ENCODE data around the gene UBL7. TPM values are rescaled to one million over a fixed set of nuclear protein-coding genes. Genes with fewer than 3 reads are reported as not detected.

The UBL7 gene
- total RNA-seq, 1 donor from 2014 or later, result 22.1 TPM

DNA sequence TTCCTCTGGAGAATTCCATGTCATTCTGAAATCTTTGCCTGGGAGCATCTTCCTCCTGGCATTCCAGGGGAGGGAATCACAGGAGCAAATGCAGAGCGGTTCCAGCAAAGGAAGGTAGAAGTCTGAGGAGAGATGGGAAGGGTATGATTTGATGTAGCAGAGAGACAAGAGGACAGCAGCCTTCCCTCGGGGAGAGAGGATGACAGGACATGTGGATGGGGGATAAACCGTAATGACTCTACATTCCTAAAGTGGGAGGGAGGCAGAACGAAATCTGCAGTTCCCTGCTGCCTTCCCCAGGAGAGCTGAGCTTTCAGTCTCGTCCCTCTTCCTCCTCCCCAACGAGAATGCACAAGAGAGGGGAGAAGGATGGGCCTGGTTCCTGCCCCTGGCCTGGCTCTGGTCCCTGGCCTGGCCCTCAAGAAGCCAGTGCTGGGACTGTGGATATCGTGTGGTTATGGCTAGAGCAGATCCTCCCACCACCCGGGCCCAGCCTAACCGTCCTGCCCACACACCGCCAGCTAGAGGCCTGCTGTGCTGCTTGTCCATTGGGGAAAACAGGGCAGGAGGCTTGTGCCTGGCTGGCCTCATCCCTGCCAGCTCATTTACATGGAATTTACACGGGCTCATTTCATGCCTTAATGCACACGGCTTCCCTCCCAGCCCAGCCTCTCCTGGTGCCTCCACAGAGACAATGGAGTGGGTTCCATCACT lies 53.8 kb downstream of the UBL7 start:
- FAIRE-seq (no peak), DNase-seq (ENCODE audit: low read depth) (peak; percentile 84)
- TF ChIP-seq, protein P1, sequence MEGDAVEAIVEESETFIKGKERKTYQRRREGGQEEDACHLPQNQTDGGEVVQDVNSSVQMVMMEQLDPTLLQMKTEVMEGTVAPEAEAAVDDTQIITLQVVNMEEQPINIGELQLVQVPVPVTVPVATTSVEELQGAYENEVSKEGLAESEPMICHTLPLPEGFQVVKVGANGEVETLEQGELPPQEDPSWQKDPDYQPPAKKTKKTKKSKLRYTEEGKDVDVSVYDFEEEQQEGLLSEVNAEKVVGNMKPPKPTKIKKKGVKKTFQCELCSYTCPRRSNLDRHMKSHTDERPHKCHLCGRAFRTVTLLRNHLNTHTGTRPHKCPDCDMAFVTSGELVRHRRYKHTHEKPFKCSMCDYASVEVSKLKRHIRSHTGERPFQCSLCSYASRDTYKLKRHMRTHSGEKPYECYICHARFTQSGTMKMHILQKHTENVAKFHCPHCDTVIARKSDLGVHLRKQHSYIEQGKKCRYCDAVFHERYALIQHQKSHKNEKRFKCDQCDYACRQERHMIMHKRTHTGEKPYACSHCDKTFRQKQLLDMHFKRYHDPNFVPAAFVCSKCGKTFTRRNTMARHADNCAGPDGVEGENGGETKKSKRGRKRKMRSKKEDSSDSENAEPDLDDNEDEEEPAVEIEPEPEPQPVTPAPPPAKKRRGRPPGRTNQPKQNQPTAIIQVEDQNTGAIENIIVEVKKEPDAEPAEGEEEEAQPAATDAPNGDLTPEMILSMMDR (IDR thresholded peaks at IDR 0.05; ENCODE audit: insufficient read depth, low read length, severe bottlenecking), result no peak
- no peaks in the 10 kb centered on the region for H3K27me3 ChIP-seq (ENCODE audit: control insufficient read depth, insufficient read depth, low read length)
- no peaks in the 10 kb centered on the region for H3K36me3 ChIP-seq (ENCODE audit: control insufficient read depth, insufficient read depth, low read length)
- H3K4me3 ChIP-seq (ENCODE audit: low read depth, low read length), result no peak overlapping the region

DNA sequence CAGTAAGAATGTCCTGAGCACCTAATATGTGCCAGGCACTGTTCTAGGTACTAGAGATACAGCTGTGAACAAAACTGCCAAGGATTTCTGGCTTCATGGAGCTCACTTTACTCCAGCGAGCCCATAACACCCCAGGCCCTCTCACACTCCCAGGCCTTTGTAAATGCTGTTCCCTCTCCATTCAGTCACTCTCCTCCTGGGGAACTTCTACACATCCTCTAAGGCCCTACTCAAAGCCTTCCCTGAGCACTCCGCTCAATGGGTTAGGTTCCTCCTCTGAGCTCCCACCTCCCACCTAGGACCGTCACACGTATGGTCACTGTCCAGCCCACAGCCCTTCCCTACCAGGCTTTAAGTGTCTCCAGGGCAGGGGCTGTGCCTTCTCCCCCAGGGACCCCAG lies 54.4 kb downstream of the UBL7 start:
- no peaks in the 10 kb centered on the region for H3K36me3 ChIP-seq (ENCODE audit: control insufficient read depth, insufficient read depth, low read length)
- no peaks in the 10 kb centered on the region for H3K27me3 ChIP-seq (ENCODE audit: control insufficient read depth, insufficient read depth, low read length)
- TF ChIP-seq, protein P1 (IDR thresholded peaks at IDR 0.05; ENCODE audit: insufficient read depth, low read length, severe bottlenecking), result no peak
- no peak for DNase-seq (ENCODE audit: low read depth)
- no peak for FAIRE-seq
- no peak overlapping the region for H3K4me3 ChIP-seq (ENCODE audit: low read depth, low read length)

DNA sequence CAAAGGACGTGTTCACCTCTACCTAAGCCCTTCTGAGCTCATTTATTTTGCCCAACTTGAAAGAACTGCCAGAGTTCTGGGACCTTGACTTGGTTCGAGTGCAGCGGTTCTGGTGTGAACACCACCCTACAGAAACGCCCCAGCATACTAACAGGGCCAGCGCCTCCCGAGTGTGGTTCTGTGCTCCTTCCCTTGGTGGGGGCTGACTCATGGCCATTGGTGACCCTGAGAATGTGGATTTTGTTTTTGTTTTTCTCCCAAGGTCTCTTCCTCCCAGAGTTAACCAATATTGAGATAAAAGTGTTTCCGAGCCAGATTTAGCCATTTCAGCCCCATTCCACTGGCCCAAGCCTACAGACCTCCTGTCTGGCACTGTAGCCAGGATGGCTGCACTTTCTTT lies 55.1 kb downstream of the UBL7 start:
- DNase-seq (ENCODE audit: low read depth), result no peak
- no peak overlapping the region for H3K4me3 ChIP-seq (ENCODE audit: low read depth, low read length)
- TF ChIP-seq, protein P1 (IDR thresholded peaks at IDR 0.05; ENCODE audit: insufficient read depth, low read length, severe bottlenecking), result no peak
- no peak for FAIRE-seq
- H3K36me3 ChIP-seq (ENCODE audit: control insufficient read depth, insufficient read depth, low read length), result no peaks in the 10 kb centered on the region
- no peaks in the 10 kb centered on the region for H3K27me3 ChIP-seq (ENCODE audit: control insufficient read depth, insufficient read depth, low read length)

DNA sequence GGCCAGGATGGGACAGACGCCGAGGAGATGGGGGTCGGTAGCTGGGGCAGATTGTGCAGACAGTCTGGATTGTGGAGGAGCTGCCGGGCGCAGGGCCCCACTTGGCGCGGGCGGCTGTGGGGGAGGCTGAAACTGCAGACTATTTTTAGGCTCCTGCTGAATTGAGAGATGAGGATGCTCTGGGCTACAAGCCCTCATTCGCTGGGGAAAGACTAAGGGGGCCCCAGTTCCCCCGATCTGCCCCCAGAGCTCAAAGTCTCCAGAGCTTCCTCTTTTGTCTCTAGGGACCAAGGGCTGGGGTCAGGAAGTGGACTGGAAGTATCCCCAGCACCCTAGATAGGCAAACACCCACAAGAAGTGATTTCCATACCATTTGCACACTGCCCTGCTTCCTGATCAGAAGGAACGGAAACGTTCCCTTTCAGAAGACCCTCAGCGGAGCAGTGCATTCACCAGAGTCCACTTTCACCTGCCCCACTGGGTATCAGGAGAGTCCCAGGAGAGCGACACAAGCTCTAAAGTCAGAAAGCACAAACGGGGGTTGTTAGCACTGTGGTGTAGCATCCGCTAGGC lies 56.9 kb downstream of the UBL7 start:
- no peaks in the 10 kb centered on the region for H3K27me3 ChIP-seq (ENCODE audit: control insufficient read depth, insufficient read depth, low read length)
- H3K36me3 ChIP-seq (ENCODE audit: control insufficient read depth, insufficient read depth, low read length), result no peaks in the 10 kb centered on the region
- FAIRE-seq (no peak), DNase-seq (ENCODE audit: low read depth) (no peak)
- TF ChIP-seq, protein P1 (IDR thresholded peaks at IDR 0.05; ENCODE audit: insufficient read depth, low read length, severe bottlenecking), result no peak
- H3K4me3 ChIP-seq (ENCODE audit: low read depth, low read length), result no peak overlapping the region

GRCh38 chr15:74403588-74403919 lies 57.4 kb downstream of the UBL7 start:
- FAIRE-seq (no peak), DNase-seq (ENCODE audit: low read depth) (no peak)
- H3K4me3 ChIP-seq (ENCODE audit: low read depth, low read length), result no peak overlapping the region
- no peaks in the 10 kb centered on the region for H3K27me3 ChIP-seq (ENCODE audit: control insufficient read depth, insufficient read depth, low read length)
- TF ChIP-seq, protein P1 (IDR thresholded peaks at IDR 0.05; ENCODE audit: insufficient read depth, low read length, severe bottlenecking), result no peak
- H3K36me3 ChIP-seq (ENCODE audit: control insufficient read depth, insufficient read depth, low read length), result no peaks in the 10 kb centered on the region
